Smooth muscle cell (in vitro differentiated cells): ENCODE measurements around the gene GSK3A. TPM values are rescaled to one million over a fixed set of nuclear protein-coding genes. Genes with fewer than 3 reads are reported as not detected.

Source experiments
- DNase-seq: peaks from one replicate; lab custom pipeline; 2025; ENCODE audit not compliant: unreplicated experiment; lab: John Stamatoyannopoulos, UW
- H2AFZ ChIP-seq: fragments of 200-600 bp; sonication (generic); 2 replicates; pipeline ENCODE4 v1.6.0; 2016; ENCODE audit warnings: antibody characterized with exemption, low read depth, mild to moderate bottlenecking
- H3F3A ChIP-seq: fragments of 200-600 bp; sonication (generic); 2 replicates; pipeline ENCODE4 v1.6.0; 2017; ENCODE audit warnings: antibody characterized with exemption, low read depth
- H3K27ac ChIP-seq: fragments of 200-600 bp; sonication (generic); 2 replicates; pipeline ENCODE4 v1.5.1; 2016; ENCODE audit warnings: low read depth, mild to moderate bottlenecking
- H3K27me3 ChIP-seq: fragments of 200-600 bp; sonication (generic); 2 replicates; pipeline ENCODE4 v1.6.1; 2016; ENCODE audit warnings: low read depth, mild to moderate bottlenecking
- H3K36me3 ChIP-seq: fragments of 200-600 bp; sonication (generic); 2 replicates; pipeline ENCODE4 v1.5.1; 2016; ENCODE audit warnings: low read depth
- H3K4me1 ChIP-seq: fragments of 200-600 bp; sonication (generic); 2 replicates; pipeline ENCODE4 v1.5.1; 2016; ENCODE audit warnings: low read depth
- H3K4me2 ChIP-seq: fragments of 200-600 bp; sonication (generic); 2 replicates; pipeline ENCODE4 v1.6.0; 2016; ENCODE audit warnings: mild to moderate bottlenecking
- H3K4me3 ChIP-seq: fragments of 200-600 bp; sonication (generic); 2 replicates; pipeline ENCODE4 v1.5.1; 2016; ENCODE audit warnings: mild to moderate bottlenecking
- H3K79me2 ChIP-seq: fragments of 200-600 bp; sonication (generic); 2 replicates; pipeline ENCODE4 v1.6.0; 2016; ENCODE audit warnings: low read depth, mild to moderate bottlenecking
- H3K9ac ChIP-seq: fragments of 200-600 bp; sonication (generic); 2 replicates; pipeline ENCODE4 v1.6.0; 2016; ENCODE audit warnings: low read depth
- H3K9me3 ChIP-seq: fragments of 200-600 bp; sonication (generic); replicated peaks from 2 replicates; pipeline ENCODE4 v1.5.1; 2016; ENCODE audit warnings: low read depth
- H4K20me1 ChIP-seq: fragments of 200-600 bp; sonication (generic); 2 replicates; pipeline ENCODE4 v1.6.0; 2016; ENCODE audit warnings: low read depth
- WGBS: methylation state at CpG from one replicate; pipeline ENCODE4 v1.1.7; 2016; ENCODE audit warnings: low lambda C conversion rate; 5-methylcytosine and 5-hydroxymethylcytosine counted together
- polyA plus RNA-seq: library from polyadenylated mRNA; unstranded; fragments of >200 nt; fragmentation: Nextera tagmentation; extraction: Ambion mirVana; gene quantifications from 2 replicates; pipeline ENCODE4 v1.2.1, GENCODE V29; 2016
- total RNA-seq: library from RNA; depleted of rRNA; stranded (reverse); fragments of >200 nt; gene quantifications from 2 replicates; pipeline ENCODE4 v1.2.3, GENCODE V29; 2014
- TF ChIP-seq, protein P1 (sequence below): fragments of 200-600 bp; sonication (generic); IDR thresholded peaks from 2 replicates; pipeline ENCODE4 v1.5.1; 2017; ENCODE audit warnings: borderline replicate concordance, mild to moderate bottlenecking, antibody characterized with exemption; ENCODE audit not compliant: insufficient read depth, poor library complexity, severe bottlenecking

GSK3A gene
- total and polyA plus RNA-seq, 2 experiments from 2014 or later: 27.4 to 39.0 TPM

GRCh38 chr19:42196011-42197001 lies 46.1 kb downstream of the GSK3A start:
- Histone ChIP-seq H2AFZ (no peak overlapping the region), H3K79me2 (no peaks in the 10 kb centered on the region), H3K4me2 (no peak overlapping the region), H4K20me1 (peaks cover 10% of the 10 kb centered on the region), H3K9ac (no peak overlapping the region), H3F3A (no peaks in the 10 kb centered on the region), H3K27me3 (peaks cover 7% of the 10 kb centered on the region), H3K4me3 (no peak overlapping the region), H3K4me1 (no peaks in the 10 kb centered on the region), H3K36me3 (no peaks in the 10 kb centered on the region), H3K9me3 (peaks cover 5% of the 10 kb centered on the region), H3K27ac (no peak overlapping the region)
- no peak for DNase-seq
- 95% methylated on average over 46 of the region's 47 CpGs for WGBS
- TF ChIP-seq, protein P1, sequence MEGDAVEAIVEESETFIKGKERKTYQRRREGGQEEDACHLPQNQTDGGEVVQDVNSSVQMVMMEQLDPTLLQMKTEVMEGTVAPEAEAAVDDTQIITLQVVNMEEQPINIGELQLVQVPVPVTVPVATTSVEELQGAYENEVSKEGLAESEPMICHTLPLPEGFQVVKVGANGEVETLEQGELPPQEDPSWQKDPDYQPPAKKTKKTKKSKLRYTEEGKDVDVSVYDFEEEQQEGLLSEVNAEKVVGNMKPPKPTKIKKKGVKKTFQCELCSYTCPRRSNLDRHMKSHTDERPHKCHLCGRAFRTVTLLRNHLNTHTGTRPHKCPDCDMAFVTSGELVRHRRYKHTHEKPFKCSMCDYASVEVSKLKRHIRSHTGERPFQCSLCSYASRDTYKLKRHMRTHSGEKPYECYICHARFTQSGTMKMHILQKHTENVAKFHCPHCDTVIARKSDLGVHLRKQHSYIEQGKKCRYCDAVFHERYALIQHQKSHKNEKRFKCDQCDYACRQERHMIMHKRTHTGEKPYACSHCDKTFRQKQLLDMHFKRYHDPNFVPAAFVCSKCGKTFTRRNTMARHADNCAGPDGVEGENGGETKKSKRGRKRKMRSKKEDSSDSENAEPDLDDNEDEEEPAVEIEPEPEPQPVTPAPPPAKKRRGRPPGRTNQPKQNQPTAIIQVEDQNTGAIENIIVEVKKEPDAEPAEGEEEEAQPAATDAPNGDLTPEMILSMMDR: no peak

DNA sequence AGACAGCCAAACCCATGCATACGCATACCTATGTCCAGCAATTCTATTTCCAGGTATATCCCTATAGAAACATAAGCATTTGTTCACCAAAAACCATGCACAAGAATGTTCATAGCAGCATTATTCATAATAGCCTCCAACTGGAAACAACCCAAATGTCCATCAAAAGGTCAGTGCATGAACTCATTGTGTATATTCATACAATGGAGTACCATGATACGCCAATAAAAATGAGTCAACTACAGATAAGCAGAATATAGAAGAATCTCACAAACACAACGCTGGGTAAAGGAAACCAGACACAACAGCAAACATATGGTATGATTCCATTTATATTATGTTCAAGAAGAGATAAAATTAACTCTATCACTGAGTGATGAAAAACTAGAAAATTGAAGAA lies 48.7 kb downstream of the GSK3A start:
- no peaks in the 10 kb centered on the region for H3F3A ChIP-seq
- DNase-seq: no peak
- no peak overlapping the region for H3K4me3 ChIP-seq
- TF ChIP-seq, protein P1: no peak
- H3K36me3 ChIP-seq: no peaks in the 10 kb centered on the region
- no peaks in the 10 kb centered on the region for H4K20me1 ChIP-seq
- H3K9ac ChIP-seq: no peak overlapping the region
- 97% methylated on average over 3 of the region's 3 CpGs for WGBS
- H3K9me3 ChIP-seq: peaks cover 5% of the 10 kb centered on the region
- H3K4me1 ChIP-seq: no peaks in the 10 kb centered on the region
- no peaks in the 10 kb centered on the region for H3K79me2 ChIP-seq
- H3K27ac ChIP-seq: no peak overlapping the region
- no peak overlapping the region for H2AFZ ChIP-seq
- peaks cover 15% of the 10 kb centered on the region for H3K27me3 ChIP-seq
- H3K4me2 ChIP-seq: no peak overlapping the region

DNA sequence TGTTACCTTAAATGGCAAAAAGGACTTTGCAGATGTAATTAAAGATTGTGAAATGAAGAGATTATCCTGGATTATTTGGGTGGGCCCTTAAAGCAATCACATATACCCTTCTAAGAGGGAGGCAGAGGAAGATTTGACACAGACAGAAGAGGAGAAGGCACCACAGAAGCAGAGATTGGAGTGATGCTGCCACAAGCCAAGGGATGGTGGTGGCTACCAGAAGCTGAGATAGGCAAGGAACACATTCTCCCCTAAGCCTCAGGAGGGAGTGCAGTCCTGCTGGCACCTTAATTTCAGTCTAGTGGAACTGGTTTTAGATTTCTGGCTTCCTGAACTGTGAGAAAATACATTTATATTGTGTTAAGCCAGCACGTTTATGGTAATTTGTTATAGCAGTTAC lies 49.1 kb downstream of the GSK3A start:
- peaks cover 15% of the 10 kb centered on the region for H3K27me3 ChIP-seq
- TF ChIP-seq, protein P1: no peak
- no peaks in the 10 kb centered on the region for H3K36me3 ChIP-seq
- H3K9me3 ChIP-seq: peaks cover 5% of the 10 kb centered on the region
- H3K4me3 ChIP-seq: no peak overlapping the region
- no peak overlapping the region for H3K9ac ChIP-seq
- H3K27ac ChIP-seq: no peak overlapping the region
- no peaks in the 10 kb centered on the region for H3F3A ChIP-seq
- H4K20me1 ChIP-seq: no peaks in the 10 kb centered on the region
- H3K4me1 ChIP-seq: no peaks in the 10 kb centered on the region
- DNase-seq: no peak
- no peak overlapping the region for H2AFZ ChIP-seq
- no peak overlapping the region for H3K4me2 ChIP-seq
- no peaks in the 10 kb centered on the region for H3K79me2 ChIP-seq
- 100% methylated on average over 1 of the region's 1 CpG for WGBS

DNA sequence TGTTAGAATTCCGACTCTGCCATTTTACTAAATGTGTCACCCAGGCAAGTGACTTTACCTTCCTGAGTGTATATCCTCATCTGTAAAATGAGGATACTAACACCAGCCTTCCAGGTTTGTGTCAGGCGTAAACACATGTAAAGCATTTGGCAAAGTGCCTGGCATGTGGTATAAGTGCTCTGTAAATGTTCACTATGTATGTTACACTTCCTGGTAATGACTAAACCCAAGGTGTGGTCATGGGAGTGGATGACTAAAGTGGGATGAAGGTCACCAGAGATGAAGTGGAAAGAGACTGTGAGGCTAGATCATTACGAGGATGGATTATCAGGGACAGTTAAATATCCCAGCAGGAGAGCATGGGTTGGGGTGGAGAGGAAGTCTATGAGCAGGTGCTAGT lies 50.5 kb downstream of the GSK3A start:
- H3K79me2 ChIP-seq: no peaks in the 10 kb centered on the region
- H3K27ac ChIP-seq: no peak overlapping the region
- WGBS: 52% methylated on average over 3 of the region's 3 CpGs
- no peaks in the 10 kb centered on the region for H3K4me1 ChIP-seq
- H2AFZ ChIP-seq: no peak overlapping the region
- H3K9me3 ChIP-seq: peaks cover 5% of the 10 kb centered on the region
- no peak for DNase-seq
- H3K9ac ChIP-seq: no peak overlapping the region
- no peak overlapping the region for H3K4me2 ChIP-seq
- H3F3A ChIP-seq: no peaks in the 10 kb centered on the region
- TF ChIP-seq, protein P1: no peak
- no peaks in the 10 kb centered on the region for H3K36me3 ChIP-seq
- H3K4me3 ChIP-seq: no peak overlapping the region
- H4K20me1 ChIP-seq: no peaks in the 10 kb centered on the region
- H3K27me3 ChIP-seq: peaks cover 15% of the 10 kb centered on the region
